HL-60 (cell line): ENCODE data around the gene SLC35E4.

Experiments used
- CTCF ChIP-seq: IDR thresholded peaks from one replicate; pipeline ENCODE4 v1.5.1; 2011; ENCODE audit warnings: low read length, control low read depth, inconsistent platforms; ENCODE audit not compliant: insufficient read depth
- GABPA ChIP-seq: IDR thresholded peaks from 2 replicates; pipeline ENCODE4 v1.6.1; 2012; ENCODE audit warnings: low read depth
- POLR2AphosphoS5 ChIP-seq: IDR thresholded peaks from 2 replicates; pipeline ENCODE4 v1.6.1; 2012; ENCODE audit warnings: low read depth
- REST ChIP-seq: IDR thresholded peaks from 2 replicates; pipeline ENCODE4 v1.6.1; 2012; ENCODE audit warnings: low read depth; ENCODE audit not compliant: insufficient replicate concordance
- SPI1 ChIP-seq: IDR thresholded peaks from 2 replicates; pipeline ENCODE4 v1.6.1; 2012; ENCODE audit warnings: low read depth, mild to moderate bottlenecking, borderline replicate concordance

- no peak for TF ChIP-seq CTCF
- TF ChIP-seq POLR2AphosphoS5: no peak
- no peak for TF ChIP-seq GABPA
- no peak for TF ChIP-seq REST
- peak; percentile 46; the same call in 1 of the 2 replicates for TF ChIP-seq SPI1
Measured at GRCh38 chr22:30649430-30650007, 13.9 kb downstream of the SLC35E4 start.
